OCI-LY1 (cell line): ENCODE data around the gene RBBP7.

Experiments used
- CTCF ChIP-seq: fragments of 200-600 bp; sonication (generic), shearing (Covaris generic); IDR thresholded peaks from 2 replicates; pipeline ENCODE4 v1.5.1; 2017; ENCODE audit warnings: mild to moderate bottlenecking, antibody characterized with exemption, low read length, moderate library complexity, mixed read lengths
- EZH2 ChIP-seq: fragments of 200-600 bp; sonication (generic), shearing (Covaris generic); IDR thresholded peaks from 2 replicates; pipeline ENCODE4 v1.8.0; 2017; ENCODE audit warnings: borderline replicate concordance, mixed run types, mild to moderate bottlenecking, antibody characterized with exemption, low read length, moderate library complexity, mixed read lengths

GRCh38 chrX:16838202-16839066, 31.7 kb downstream of the RBBP7 start:
- TF ChIP-seq CTCF (no peak), EZH2 (no peak)
